Kidney capillary endothelial cell (primary cell): Measurements from ENCODE around the gene NBAS.
A peak's percentile ranks its signal among the peaks of the same experiment; 100 is the strongest.
"Not testable (repeated sequence)": the region's sequence is repeated elsewhere in the genome, so short reads cannot be mapped to it uniquely, and the experiment has no call there.

Experiments used
- DNase-seq: peaks from one replicate; pipeline ENCODE4 v3.0.0-alpha.2; 2018; ENCODE audit warnings: low spot score

The NBAS gene

DNA sequence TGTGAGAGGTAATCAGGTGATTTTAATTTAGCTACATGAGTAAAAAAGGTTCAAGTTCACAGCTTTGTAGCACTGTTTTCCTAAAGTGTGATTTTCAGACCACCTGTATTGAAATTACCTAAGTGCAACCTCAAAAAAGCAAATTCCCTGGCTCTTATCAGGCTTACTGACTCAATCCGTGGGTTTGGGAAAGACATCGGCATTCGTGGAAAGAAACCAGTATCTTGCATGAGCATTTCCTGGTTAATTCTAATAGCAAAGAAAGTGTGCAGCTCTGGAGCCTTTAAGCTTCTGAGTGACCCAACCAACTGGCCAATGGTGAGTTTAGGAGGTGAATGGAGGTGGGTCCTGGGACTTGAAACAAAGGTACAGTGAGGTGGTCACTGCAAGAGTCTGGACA lies 300.9 kb downstream of the NBAS start:
- DNase-seq = no peak

DNA sequence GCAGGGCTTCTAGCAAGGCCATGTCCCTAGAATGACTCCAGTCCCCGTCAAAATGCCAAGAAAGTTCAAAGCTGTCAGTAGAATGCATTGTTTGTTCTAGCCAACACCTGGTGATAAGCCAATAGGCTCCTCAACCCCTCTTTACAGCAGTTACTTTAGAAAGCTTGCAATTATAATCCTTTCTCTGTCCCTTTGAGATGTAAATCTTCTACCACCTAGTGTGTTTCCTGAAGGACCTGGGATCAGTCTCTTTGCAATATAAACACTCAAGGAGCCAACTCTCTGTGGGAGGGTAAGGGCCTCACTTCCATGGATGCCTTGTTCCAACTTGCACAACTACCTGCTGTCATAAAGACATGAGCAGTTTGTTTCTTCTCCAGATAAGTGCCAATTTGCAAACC lies 301.8 kb downstream of the NBAS start:
- no peak for DNase-seq

DNA sequence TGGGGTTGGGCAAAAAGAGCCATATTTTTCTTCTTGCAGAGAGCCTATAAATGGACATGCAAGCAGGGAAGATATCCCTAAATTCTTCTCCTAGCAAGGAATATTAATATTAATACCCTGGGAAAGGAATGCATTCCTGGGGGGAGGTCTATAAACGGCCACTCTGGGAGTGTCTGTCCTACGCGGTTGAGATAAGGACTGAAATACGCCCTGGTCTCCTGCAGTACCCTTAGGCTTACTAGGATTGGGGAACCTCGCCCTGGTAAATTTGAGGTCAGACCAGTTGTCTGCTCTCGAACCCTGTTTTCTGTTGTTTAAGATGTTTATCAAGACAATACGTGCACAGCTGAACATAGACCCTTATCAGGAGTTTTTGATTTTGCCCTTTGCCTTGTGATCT lies 302.7 kb downstream of the NBAS start:
- DNase-seq = not testable (repeated sequence)

DNA sequence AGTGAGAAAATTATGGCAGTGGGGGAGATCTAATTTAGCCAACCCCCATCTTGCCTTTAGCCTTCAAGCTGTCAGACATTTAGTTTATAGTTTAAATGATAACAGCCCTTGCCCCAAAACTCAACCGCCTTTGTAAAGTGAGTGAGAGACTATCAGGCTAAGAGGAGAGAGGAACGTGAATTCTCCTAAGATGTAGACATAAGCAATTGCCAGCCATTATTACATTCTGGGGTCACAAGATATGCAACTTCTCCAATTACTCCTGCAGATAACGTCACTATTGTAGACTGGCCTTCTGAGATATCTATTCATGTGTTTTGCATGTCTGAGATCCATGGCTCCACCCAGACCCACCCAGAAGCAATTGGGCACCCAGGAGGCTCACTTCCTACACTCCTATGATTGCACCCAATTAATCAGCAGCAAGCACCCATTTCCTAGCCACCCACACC lies 307.3 kb downstream of the NBAS start:
- DNase-seq = no peak

DNA sequence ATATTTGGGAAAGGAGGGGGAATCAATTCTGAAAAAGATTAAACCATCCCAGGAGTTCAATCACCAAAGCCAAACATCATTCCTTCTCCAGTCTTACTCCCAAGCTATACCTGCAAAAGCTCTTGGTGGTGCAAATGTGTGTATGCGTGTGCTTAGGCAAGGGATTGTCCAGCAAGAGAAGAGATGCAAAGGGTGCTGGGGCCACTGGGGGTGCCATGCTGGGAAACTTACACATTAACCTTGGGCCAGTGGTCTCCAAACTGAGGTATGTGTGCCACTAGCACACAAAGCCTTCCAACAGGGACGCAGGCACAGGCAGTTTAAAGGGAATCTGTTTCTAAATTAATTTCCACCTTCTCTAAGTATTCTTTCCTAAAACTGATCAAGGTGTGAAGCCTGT lies 307.9 kb downstream of the NBAS start:
- no peak for DNase-seq

DNA sequence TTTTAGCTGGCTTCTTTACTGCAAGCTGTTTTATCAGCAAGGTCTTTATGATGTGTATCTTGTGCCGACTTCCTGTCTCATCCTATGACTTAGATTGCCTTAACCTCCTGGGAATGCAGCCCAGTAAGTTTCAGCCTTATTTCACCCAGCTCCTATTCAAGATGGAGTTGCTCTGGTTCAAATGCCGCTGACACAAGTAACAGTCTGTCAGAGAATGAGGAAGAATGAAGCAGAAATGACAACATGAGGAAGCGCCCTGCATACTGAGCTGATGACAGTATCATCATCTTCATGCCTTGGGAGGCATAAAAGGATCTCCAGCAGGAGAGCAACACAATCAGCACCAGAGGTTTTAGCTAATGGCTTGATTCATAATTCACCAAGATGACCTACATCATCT lies 309.4 kb downstream of the NBAS start:
- no peak for DNase-seq

DNA sequence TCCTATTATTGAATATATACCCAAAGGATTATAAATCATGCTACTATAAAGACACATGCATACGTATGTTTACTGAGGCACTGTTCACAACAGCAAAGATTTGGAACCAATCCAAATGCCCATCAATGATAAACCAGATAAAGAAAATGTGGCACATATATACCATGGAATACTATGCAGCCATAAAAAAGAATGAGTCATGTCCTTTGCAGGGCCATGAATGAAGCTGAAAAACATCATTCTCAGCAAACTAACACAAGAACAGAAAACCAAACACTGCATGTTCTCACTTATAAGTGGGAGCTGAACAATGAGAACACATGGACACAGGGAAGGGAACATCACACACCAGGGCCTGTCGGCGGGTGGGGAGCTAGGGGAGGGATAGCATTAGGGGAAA lies 310.2 kb downstream of the NBAS start:
- not testable (repeated sequence) for DNase-seq

DNA sequence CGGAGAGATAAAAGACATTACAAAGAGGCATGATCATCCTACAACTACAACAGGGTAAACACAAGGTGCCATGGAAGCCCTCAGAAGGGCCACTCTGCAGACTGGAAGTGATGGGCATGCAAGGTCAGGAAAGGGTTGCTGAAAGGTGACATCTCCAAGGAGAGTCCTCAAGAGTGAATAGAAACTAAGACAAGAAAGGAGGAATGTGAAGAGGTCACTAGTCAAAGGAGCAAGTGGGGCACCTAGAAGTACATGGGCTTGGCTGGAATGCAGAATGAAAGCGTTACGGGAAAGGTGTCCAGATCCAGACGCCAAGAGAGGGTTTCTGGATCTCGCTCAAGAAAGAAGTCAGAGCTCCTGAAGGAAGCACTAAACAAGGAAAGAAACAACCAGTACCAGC lies 314.3 kb downstream of the NBAS start:
- no peak for DNase-seq

DNA sequence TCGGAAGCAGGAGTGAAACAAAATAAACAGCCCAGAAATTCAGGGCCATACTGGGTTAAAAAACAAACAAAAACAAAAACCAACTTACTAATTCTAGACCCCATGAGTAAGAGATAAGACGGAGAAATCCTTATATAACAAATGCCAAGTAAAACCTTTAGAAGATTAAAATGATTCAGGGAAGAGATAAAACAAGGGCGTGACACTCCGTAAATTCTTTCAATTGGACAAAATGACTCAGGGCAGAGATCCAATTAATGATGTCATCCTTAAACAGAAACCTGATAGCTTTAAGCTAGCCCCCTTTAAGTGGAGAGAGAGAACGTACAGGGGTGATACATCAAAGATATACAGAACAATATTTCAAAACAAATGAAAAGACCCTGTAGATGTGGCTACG lies 317.4 kb downstream of the NBAS start:
- DNase-seq = no peak

DNA sequence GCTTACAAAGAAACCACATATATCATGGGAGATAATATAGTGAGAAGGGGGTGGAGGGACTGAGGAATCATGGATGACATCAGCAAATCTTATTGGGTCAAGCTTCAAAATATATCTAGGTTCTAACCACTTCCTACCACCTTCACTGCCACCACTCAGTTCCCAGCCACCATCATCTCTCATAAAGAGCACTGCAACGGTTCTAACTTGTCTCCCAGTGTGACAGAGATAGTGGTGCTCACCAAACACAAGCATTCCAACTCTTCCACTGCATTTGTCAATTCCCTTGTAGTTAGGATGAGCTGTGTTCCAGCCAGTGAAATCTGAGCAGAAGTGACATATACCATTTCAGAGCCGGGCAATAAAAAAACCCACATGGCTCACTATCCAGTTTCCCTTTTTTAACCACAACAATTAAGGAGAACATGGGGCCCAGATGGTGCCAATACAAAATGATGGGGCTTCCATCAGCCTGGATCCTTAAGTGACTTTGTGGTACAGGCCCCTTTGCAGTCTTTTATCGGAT lies 318.1 kb downstream of the NBAS start:
- DNase-seq = no peak

DNA sequence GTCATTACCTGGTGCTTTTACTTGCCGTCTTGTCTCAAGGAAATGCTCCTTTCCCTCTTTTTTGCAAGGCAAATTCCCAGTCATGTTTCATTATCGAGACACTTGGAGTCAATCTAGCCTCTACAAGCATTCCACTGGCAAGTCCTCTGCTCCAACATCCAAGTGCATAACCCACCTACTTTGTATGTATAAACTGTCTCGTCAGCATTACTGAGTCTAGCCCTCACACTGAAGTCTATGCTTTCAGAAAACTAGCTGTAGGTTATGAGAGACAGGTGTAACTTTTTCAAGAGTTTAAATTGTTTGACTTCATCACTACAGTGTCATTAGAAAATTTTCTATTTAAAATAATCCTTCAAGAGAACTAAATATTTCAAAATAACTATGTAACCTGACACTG lies 319.2 kb downstream of the NBAS start:
- no peak for DNase-seq

DNA sequence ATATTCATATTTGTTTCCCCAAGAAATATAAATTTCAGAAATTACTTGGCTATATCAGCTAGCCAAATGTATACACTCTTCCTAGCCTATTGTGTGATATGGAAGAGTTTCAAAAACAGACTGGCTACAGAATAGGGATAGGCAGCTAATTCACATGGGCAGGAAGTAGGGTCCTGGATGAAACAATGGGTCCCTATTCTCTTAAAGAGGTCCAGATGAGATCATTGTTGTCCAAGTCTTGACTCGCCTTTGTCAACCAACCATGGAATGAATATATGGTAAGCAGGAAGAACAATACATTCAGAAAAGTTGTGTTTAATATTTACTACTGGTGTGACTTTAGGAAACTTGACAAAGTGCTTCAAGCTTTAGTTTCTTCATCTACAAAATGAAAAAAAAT lies 319.9 kb downstream of the NBAS start:
- DNase-seq = peak; percentile 62

DNA sequence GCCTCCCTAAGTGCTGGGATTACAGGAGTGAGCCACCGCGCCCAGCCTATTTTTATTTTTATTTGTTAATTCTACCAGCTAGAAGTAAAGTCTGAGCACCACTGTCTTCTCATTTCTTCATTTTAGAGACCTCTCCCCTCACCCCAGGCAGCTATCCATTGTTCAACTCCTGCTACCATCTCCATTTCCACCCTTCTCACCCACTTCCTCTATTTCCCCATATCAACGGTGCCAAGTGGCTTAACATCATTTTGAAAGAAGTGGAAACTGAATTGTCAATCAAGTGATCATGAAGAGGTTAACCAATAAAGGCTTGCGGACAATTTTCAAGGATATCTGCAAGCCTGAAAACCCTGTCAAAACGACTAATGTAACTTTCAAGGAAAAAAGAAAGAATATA lies 323.1 kb downstream of the NBAS start:
- no peak for DNase-seq

DNA sequence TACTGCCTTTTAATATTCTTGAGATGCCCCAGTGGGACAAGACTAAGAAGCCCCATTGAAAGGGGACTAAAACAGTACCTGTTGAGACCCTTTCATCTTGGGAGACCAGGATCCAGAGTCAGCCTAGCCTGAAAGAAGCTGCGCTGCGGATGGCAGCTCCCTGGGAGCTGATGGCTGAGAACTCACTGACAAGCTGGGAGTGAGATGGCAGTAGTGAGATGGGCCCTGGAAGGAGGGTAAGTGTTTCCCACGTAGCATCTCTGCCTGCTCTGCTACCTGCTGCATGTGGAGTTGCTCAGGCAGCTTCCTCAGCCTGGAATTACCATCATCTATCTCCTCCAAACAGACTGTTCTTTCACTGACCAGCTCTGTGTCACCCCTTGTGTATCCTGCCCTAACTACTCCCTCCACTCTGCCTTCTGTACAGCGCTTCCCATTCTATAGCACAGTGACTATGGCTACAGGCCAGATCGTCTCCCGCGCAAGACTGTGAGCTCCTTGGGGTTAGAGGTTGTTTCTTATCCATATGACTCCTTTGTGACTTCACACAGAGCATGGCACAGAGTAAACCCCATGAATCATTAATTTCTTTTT lies 330.4 kb downstream of the NBAS start:
- DNase-seq = no peak

DNA sequence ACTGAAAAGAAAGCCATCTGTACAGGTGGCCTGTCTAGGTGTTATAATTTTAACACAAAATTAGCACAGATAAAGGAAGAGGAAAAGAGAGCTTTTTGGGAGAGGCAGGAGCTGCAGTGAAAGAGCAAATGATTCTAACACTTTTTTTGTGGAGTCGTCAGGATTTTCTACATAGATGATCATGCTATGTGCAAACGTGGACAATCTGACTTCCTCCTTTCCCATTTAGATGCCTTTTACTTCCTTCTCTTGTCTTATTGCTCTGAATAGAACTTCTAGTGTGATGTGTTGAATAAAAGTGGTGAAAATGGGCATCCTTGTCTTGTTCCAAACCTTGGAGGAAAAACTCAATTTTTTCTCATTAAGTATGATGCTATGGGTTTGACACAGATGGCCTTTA lies 334.5 kb downstream of the NBAS start:
- no peak for DNase-seq

DNA sequence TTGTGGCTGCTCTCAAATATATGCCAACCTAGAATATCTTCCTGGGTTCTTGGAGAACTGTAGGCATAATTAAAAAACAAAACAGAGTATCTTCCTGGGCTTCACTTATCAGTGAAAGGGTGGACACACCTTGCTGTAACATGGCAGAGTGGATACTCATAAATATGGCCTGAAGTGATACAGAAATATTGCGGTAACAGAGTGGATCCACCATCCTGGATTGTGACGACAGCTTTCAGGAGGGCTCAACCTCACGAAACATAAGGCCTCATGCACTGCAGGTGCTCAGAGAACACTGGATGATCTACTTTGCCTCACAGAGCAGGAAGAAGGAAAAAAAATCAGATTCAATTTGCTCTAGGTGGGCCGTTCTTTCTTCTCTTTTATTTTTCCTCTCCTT lies 336.0 kb downstream of the NBAS start:
- no peak for DNase-seq

DNA sequence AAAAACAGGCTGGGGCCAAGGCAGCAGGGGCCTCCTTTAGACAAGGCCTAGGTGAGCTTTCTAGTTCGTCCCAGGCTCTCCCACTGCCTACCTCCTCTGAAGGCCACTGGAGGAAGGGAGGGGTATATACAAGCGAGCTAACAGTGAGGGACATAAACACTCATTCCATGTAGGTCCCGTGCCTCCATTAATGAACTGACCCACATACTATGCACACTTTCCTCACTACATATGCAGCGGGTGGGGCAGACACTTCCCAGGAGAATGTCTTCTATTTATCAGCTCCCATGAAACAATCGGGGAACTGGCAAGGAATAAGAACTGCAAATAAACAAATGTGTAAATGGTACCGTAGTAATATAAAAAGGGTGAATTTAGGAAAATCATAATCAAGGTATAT lies 336.5 kb downstream of the NBAS start:
- DNase-seq = no peak

DNA sequence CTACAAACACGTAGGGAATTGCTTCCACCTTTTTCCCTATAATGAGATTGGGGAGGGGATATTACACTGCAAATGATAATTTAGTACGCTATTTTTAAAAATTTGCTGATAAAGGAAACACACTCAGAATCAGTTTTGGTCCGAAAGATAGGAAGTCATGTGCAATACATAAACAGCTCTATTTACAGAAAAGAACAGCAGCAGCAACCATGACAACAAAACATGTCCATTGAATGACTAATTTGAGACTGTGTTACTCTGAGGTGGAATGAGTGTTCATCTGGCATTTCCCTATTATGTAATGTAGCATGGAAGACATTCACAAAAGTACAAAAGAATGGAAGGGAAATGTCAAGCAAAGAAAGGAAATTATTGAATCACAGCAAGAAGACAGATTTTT lies 337.2 kb downstream of the NBAS start:
- peak; percentile 93 for DNase-seq

DNA sequence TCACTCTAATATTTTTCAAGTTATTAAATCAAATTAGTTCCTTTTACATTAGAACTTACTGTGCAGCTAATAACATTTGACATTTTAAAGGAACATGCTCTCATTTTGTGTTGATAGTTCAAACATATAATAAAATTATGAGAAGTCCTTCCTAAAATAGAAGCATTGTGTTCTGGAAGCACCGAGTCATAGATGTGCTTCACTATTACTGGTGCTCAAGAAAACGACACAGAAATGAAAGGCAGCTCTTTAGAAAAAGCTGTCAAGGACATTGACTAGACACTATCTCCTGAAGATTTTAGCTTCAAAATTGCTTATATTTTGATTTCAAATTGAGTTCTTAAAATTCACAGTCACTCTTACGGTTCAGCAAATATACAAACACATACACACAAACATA lies 338.3 kb downstream of the NBAS start:
- DNase-seq = peak; percentile 38

DNA sequence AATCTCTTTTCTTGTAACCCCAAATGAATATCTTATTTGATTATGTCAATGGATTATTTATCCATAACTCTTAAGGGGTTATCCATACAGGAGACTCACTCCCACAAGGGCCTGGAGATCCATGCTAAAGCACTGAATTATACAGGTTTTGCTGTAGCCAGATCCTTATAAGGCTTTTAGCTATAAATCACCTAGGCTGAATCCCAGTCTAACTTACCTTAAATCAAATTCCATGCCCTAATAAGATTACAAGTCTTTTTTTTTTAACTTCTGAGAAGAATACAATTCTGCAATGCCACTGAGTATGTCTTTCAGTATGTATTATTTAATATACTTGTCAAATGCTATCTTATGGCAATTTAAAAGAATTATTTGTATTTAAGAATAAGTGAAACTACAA lies 340.5 kb downstream of the NBAS start:
- no peak for DNase-seq

DNA sequence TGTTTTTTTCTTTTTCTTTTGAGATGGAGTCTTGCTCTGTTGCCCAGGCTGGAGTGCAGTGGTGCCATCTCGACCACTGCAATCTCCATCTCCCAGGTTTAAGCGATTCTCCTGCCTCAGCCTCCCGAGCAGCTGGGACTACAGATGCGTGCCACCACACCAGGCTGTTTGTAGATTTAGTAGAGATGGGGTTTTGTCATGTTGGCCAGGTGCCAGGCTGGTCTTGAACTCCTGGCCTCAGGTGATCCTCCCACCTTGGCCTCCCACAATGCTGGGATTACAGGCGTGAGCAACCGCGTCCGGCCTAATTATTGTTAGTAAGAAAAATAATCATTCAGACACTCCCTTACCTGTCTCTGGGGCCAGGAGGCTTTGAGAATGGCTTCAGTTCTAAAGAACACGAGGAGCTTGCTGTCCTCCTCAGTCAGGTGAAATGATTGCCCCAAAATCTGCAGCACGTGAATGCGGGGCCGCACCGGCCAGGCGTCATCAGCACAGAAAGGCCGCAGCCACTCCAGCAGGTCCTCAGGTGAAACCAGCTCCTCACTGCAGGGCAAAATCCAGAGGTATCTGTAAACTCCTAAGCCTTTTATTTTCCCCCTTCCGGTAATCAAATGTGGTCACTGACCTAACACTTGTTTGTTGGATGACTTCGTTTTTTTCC lies 342.6 kb downstream of the NBAS start:
- DNase-seq = no peak

DNA sequence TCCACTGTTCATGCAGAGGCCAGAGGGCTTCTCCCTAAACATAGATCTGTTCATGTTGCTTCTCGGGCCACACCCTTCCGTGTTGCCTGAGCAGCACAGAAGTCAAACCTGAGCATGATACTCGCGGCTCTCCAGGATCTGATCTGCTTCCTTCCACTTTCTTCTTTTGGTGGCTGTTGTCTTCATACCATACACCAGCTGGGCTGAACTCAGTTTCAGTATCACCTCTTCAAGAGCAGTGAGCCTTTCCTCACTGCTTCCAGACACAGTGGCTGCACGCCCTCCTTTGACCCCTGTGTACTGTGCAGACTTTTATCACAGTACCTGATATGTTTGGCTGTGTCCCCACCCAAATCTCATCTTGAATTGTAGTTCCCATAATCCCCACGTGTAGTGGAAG lies 348.9 kb downstream of the NBAS start:
- no peak for DNase-seq

DNA sequence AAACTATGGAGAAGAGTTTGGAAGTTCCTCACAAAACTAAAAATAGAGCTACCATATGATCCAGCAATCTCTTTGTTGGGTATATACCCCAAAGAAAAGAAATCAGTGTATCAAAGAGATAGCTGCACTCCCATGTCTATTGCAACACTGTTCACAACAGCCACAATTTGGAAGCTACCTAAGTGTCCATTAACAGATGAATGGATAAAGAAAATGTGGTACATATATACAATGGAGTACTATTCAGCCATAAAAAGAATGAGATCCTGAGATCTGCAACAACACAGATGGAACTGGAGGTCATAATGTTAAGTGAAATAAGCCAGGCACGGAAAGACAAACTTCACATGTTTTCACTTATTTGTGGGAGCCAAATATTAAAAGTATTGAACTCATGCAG lies 350.6 kb downstream of the NBAS start:
- DNase-seq = not testable (repeated sequence)

DNA sequence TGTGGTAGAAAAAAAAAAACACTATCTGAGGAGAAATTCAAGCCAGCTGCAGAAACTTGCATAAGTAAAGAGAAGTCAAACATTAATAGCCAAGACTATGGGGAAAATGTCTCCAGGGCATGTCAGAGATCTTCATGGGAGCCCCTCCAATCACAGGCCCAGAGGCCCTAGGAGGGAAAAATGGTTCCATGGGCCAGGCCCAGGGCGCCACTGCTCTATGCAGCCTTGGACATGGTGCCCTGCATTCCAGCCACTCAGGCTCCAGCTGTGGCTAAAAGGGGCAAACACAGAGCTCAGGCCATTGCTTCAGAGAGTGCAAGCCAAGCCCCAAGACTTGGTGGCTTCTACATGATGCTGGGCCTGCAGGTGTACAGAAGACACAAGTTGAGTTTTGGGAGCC lies 354.7 kb downstream of the NBAS start:
- no peak for DNase-seq
